Esophagus muscularis mucosa (tissue), 3 donors: ENCODE results near the gene PURA.

Experiments used
- POLR2A ChIP-seq: fragments of 450-650 bp; IDR thresholded peaks from one replicate; pipeline ENCODE4 v1.6.1; 2017; ENCODE audit warnings: antibody characterized with exemption, moderate library complexity, mild to moderate bottlenecking, low read depth
- POLR2AphosphoS5 ChIP-seq, 2 donors: sonication (generic); formaldehyde crosslinking; IDR thresholded peaks; one replicate each; pipeline ENCODE4 v1.6.1; 2017; ENCODE audit warnings: antibody characterized with exemption in 2 of 2
- TF ChIP-seq, protein P1 (sequence below), 3 experiments: fragments of 200-600 bp in 2 of 3; fragments of 450-650 bp in 1 of 3; sonication (generic) in 2 of 3; IDR thresholded peaks; one replicate each; pipeline ENCODE4 v1.5.1; 2017 to 2019; ENCODE audit warnings: antibody characterized with exemption in 3 of 3, mild to moderate bottlenecking in 2 of 3, moderate library complexity in 1 of 3

DNA sequence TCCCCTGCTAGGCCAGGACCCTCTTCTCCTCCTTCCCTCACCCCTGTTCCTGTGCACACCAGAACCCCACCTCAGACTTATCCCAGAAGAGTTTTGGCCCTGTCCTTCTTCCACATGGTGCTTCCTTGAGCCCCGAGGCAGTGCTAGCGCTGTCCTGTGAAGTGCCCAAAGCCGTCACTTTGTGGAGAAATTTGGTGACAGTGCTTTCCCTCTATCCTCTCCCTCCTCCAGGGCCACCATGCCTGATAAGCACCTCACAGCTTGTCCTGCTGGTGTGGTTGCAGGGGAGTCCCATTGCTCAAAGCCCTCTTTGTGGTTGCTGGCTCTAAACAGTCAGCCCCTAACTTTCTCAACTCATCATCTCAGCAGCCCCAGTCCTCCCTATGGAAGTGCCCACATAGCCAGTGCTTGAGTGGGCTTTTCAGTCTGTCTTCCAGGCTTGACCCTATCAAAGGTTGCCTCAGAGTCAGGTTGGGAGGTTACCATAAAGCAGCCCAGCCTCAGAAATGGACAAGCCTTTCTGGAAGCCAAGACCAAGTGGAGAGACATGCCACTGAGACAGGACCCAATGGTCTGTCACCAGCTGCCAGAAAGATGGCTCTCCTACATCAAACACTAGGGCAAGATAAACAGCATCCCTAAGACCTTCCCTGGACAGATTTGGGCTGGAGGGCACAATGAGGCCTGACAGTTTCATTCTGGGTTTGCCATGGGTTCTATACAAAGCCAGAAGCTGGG, 29.8 kb downstream of the PURA start:
- TF ChIP-seq, protein P1, sequence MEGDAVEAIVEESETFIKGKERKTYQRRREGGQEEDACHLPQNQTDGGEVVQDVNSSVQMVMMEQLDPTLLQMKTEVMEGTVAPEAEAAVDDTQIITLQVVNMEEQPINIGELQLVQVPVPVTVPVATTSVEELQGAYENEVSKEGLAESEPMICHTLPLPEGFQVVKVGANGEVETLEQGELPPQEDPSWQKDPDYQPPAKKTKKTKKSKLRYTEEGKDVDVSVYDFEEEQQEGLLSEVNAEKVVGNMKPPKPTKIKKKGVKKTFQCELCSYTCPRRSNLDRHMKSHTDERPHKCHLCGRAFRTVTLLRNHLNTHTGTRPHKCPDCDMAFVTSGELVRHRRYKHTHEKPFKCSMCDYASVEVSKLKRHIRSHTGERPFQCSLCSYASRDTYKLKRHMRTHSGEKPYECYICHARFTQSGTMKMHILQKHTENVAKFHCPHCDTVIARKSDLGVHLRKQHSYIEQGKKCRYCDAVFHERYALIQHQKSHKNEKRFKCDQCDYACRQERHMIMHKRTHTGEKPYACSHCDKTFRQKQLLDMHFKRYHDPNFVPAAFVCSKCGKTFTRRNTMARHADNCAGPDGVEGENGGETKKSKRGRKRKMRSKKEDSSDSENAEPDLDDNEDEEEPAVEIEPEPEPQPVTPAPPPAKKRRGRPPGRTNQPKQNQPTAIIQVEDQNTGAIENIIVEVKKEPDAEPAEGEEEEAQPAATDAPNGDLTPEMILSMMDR (IDR thresholded peaks at IDR 0.05) = no peak
- no peak for TF ChIP-seq POLR2AphosphoS5 (IDR thresholded peaks at IDR 0.05)
- TF ChIP-seq POLR2A = no peak
